ENCODE data around the gene NFRKB.

DNA sequence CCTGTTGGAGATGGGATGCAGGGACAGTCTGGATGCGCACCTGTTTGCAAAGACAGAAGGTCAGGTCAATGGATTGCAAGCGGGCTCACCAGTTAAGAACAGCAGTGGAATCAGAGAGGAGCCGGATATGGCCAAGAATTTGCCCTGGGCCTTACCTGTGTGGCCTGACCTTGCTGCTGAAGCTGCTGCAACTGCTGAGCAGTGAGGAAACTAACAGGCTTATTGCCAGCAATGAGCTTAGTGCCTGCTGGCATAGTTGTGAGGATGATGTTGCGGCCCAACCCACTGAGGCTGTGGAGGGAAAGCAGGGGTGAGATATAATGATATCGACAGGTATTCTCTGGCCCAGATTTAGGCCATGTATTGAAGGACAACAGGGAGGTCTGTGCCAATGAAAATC, 30.6 kb downstream of the NFRKB start:
- TF ChIP-seq, protein P1, sequence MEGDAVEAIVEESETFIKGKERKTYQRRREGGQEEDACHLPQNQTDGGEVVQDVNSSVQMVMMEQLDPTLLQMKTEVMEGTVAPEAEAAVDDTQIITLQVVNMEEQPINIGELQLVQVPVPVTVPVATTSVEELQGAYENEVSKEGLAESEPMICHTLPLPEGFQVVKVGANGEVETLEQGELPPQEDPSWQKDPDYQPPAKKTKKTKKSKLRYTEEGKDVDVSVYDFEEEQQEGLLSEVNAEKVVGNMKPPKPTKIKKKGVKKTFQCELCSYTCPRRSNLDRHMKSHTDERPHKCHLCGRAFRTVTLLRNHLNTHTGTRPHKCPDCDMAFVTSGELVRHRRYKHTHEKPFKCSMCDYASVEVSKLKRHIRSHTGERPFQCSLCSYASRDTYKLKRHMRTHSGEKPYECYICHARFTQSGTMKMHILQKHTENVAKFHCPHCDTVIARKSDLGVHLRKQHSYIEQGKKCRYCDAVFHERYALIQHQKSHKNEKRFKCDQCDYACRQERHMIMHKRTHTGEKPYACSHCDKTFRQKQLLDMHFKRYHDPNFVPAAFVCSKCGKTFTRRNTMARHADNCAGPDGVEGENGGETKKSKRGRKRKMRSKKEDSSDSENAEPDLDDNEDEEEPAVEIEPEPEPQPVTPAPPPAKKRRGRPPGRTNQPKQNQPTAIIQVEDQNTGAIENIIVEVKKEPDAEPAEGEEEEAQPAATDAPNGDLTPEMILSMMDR (IDR thresholded peaks at IDR 0.05; ENCODE audit: poor library complexity, severe bottlenecking) = no peak
- no peak for TF ChIP-seq MXI1 (conservative IDR thresholded peaks at IDR 0.05; ENCODE audit: poor library complexity, severe bottlenecking)
- TF ChIP-seq RAD21 (conservative IDR thresholded peaks at IDR 0.05) = no peak
- no peak for TF ChIP-seq EP300 (conservative IDR thresholded peaks at IDR 0.05; ENCODE audit: poor library complexity, severe bottlenecking)
- no peak for TF ChIP-seq POLR2AphosphoS5 (IDR thresholded peaks at IDR 0.05)
- TF ChIP-seq REST (IDR thresholded peaks at IDR 0.05; ENCODE audit: borderline replicate concordance) = no peak
- no peak for TF ChIP-seq EZH2 (IDR thresholded peaks at IDR 0.05; ENCODE audit: borderline replicate concordance, insufficient read depth, low read length, poor library complexity, severe bottlenecking)
- TF ChIP-seq SMC3 (conservative IDR thresholded peaks at IDR 0.05; ENCODE audit: poor library complexity) = no peak
- no peak for TF ChIP-seq TAF1 (IDR thresholded peaks at IDR 0.05; ENCODE audit: low read depth)
